ENCODE data around the gene GPC1.

Gene GPC1

DNA sequence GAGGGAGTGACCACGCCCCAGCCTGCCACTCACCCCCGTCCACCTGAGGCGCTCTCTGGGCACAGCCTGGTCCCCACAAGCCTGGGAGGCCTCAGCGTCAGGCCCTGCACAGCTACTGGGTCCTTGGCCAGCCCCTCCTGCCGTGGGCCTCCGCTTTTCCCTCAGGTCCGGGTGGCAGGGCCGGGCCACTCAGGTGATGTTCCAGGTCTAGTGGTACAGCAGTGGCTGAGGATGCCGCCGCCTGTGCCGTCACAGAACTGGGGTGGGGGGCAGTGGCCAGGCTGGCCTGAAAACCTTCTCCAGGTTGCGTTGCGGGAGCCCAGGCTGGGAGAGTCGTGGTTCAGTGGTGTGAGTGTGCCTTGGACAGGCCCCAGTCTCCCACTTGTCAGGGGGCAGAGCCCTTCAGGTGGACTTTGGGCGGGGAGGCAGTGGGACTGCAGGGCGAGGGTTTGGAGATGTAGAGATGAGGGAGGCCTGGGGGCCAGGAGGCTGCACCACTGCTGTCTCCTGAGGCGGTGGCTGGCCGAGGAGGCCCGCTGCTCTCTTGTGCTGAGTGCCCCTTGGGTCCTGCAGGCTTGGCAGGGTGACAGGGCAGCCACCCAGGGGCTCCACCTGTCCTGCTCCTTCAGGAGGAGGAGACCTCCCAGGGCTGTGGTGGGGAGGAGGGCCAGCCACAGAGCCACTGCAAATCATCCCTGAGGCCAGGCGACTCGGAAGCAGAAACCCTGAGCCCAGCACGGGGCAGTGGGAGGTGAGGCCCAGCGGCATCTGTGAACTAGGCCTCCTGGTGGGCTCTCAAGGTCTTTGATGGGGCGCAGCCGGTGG lies 7.6 kb downstream of the GPC1 start:
- no peak for DNase-seq (ENCODE audit: low read depth)

GRCh38 chr2:240443891-240444301 lies 8.4 kb downstream of the GPC1 start:
- DNase-seq (ENCODE audit: low read depth) = no peak

- DNase-seq (ENCODE audit: low read depth) = no peak
Measured at GRCh38 chr2:240444464-240444863, 9.0 kb downstream of the GPC1 start.

GRCh38 chr2:240445961-240446663 lies 10.6 kb downstream of the GPC1 start:
- no peak for DNase-seq (ENCODE audit: low read depth)

- DNase-seq (ENCODE audit: low read depth) = no peak
Measured at GRCh38 chr2:240446664-240447175, 11.3 kb downstream of the GPC1 start.

- no peak for DNase-seq (ENCODE audit: low read depth)
Measured at GRCh38 chr2:240447331-240447730, 11.9 kb downstream of the GPC1 start.

- DNase-seq (ENCODE audit: low read depth) = no peak
Measured at GRCh38 chr2:240447934-240448333, 12.5 kb downstream of the GPC1 start.

DNA sequence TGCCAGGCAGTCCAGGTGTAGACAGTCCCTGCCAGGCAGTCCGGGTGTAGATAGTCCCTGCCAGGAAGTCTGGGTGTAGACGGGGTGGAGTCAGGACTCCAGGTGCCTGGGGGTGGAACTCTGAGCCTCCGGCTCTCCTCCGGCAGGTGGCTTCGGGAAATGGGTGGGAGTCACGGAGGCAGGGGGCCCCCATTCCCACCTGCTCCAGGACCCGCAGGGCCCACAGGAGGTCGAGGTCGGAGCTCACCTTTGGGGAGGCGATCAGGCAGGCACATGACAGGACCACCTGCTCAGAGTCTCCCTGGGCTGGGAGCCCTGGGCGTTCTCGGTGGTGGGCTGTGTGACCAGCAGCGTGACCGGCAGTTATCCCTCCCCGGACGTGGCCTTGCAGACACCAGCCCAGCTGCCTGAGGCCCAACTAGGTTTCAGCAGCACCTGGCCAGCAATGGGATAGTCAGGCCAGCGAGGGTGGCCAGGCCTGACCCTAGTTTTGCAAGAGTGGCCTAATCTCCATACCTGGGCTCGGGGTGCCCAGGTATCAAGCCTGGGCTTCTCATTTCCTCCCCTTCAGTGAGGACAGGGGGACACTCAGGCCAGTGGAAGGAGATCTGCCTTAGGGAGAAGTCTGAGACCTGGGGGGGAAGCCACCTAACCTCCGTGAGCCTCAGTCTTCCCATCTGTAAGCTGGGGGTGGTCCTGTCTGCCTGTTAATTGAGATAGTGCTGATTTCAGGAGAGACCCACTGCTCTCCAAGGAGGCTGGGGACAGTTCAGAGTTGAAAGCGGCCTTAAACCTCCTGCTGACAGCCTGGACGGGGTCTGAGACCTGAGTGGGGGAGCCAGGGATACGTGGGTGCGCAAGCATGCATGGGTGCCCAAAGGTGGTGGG lies 13.2 kb downstream of the GPC1 start:
- DNase-seq (ENCODE audit: low read depth) = no peak

GRCh38 chr2:240449764-240450531 lies 14.5 kb downstream of the GPC1 start:
- no peak for DNase-seq (ENCODE audit: low read depth)

- no peak for DNase-seq (ENCODE audit: low read depth)
Measured at GRCh38 chr2:240450532-240451107, 15.2 kb downstream of the GPC1 start.

DNA sequence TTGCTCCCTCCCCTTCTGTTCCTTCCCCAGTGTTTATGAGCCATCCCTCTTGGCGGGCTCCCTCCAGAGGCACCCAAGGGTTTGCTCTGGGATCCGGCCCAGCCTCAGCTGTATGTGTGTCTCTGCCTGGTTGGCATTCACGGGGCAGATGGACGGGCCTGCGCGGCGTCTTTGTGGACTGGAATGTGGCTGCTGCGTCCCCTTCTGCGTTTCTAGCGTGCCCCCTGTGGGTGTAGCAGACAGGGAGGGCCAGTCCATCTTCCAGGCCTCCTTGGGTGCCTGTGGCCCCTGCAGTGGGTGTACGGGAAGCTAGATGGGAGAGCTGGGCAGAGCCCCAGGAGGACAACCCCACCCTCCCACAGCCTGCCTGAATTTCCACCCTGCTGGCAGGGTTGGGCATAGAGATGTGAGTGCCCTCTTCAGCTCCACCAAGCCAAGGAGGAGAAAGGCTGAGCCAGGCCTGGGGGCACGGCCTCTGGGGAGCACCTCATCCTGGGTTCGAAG lies 15.7 kb downstream of the GPC1 start:
- DNase-seq (ENCODE audit: low read depth) = no peak

- no peak for DNase-seq (ENCODE audit: low read depth)
Measured at GRCh38 chr2:240451791-240452461, 16.5 kb downstream of the GPC1 start.

DNA sequence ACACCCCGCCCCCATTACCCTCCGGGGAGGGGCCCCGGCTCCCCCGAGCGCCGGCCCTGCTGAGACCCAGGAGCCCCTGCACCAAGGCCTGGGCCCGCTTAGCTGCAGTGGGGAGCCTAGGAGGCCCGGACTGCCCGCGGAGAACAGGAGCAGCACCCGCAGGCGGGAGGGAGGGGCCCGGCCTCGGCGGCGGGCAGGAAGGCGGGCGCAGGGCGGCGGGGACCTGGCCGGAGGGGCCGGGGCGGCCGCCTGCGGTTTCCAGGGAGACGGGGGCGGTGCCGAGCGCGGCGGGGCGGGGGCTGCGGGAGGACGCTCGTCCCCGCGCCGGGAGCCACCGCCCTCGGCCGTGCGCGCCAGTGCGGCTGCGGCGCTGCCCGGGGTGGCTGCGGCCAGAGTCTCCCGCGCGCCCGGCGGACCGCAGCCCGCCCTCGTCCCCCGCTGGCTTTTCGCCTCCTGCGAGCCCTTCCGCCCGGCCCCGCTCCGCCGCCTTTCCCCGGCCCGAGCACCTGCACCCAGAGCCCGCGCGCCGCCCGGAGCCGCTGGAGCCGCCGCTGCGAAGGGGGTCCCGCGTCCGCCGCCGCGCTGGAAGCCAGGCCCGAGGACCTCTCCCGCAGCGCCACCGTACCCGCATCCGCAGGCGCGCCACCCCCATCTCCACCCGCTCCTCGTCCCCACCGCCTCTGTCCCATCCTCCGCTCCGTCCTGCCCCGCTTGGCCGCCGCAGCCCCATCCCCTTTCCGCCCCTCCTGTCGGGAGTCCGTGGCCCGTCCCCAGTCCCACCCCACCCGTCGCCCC lies 17.2 kb downstream of the GPC1 start:
- DNase-seq (ENCODE audit: low read depth) = no peak

- no peak for DNase-seq (ENCODE audit: low read depth)
Measured at GRCh38 chr2:240453461-240454105, 18.1 kb downstream of the GPC1 start.

- DNase-seq (ENCODE audit: low read depth) = no peak
Measured at GRCh38 chr2:240454106-240454901, 18.8 kb downstream of the GPC1 start.

DNA sequence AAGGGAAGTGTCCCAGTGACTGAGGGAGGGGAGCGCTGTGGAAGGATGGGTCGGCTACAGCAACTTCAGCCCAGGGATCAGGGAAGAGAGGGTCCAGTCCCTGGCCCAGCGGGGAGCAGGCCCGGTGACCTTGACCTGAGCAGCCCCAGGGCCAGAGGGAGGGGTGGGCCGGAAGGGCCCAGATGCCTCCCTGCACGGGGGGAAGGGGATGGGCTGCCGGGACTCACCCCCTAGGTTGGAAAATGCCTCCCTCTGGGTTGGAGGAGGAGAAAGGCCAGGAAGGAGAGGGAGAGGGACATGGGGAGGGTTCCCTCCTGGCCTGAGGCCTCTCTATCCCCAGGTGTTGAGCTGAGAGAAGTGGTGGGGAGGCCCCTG lies 19.8 kb downstream of the GPC1 start:
- no peak for DNase-seq (ENCODE audit: low read depth)

DNA sequence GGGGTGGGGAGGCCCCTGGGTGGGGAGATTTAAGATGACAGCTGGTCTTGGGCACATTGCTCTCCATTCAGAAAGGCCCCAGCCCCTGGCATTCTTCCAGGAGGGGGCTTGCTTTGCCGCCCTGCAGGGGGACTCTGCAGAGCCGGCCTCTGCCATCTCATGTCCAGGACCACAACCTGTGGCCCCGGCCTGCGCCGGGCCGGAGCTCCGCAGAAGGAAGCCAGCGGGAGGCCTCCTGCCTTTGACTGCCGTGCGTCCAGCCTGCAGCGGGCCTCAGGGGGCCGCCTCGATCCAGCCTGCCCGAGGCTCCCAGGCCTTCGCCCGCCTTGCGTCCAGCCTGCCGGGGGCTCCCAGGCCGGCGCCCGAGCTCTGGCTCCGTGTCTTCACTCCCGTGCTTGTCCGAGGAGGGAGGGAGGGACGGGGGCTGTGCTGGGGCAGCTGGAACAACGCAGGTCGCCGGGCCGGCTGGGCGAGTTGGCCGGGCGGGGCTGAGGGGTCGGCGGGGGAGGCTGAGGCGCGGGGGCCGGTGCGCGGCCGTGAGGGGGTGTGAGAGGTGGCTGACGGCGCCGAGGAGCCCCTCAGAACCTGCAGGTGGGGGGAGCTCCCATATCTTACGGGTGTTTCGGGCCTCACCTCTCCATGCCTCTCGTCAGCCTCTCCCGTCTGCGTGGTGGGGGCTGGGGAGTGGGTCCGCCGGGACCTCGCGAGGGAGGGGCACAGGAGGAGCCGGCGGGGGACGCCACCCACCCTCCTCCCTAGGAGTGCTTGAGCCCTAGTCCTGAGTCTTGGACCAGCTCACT lies 20.4 kb downstream of the GPC1 start:
- DNase-seq (ENCODE audit: low read depth) = no peak
